GM06990 (cell line): Measurements from ENCODE around the gene CUBN.

Experiments
- DNase-seq: peaks from one replicate; pipeline ENCODE4 v3.0.0-alpha.2; 2011; ENCODE audit not compliant: insufficient read length; ENCODE audit errors: extremely low read depth
- H3K27me3 ChIP-seq: replicated peaks from 2 replicates; pipeline ENCODE4 v1.6.0; 2011; ENCODE audit warnings: low read length; ENCODE audit not compliant: control insufficient read depth, insufficient read depth
- H3K36me3 ChIP-seq: 2 replicates; pipeline ENCODE4 v1.5.1; 2011; ENCODE audit warnings: low read length; ENCODE audit not compliant: control insufficient read depth, insufficient read depth
- H3K4me3 ChIP-seq: replicated peaks from 2 replicates; pipeline ENCODE4 v1.5.1; 2011; ENCODE audit warnings: low read depth, mild to moderate bottlenecking, control low read depth, low read length
- CTCF ChIP-seq: IDR thresholded peaks from 2 replicates; pipeline ENCODE4 v1.5.1; 2011; ENCODE audit warnings: low read length, control low read depth, mild to moderate bottlenecking, inconsistent platforms; ENCODE audit not compliant: insufficient read depth, poor library complexity, severe bottlenecking

CUBN gene

GRCh38 chr10:17092986-17093803, 36.4 kb downstream of the CUBN start:
- no peak for TF ChIP-seq CTCF
- DNase-seq = no peak
- no peak overlapping the region for H3K4me3 ChIP-seq
- H3K27me3 ChIP-seq = no peaks in the 10 kb centered on the region
- no peaks in the 10 kb centered on the region for H3K36me3 ChIP-seq

- Histone ChIP-seq H3K4me3 (no peak overlapping the region), H3K36me3 (no peaks in the 10 kb centered on the region), H3K27me3 (no peaks in the 10 kb centered on the region)
- DNase-seq = no peak
- no peak for TF ChIP-seq CTCF
These were observed 37.2 kb downstream of the CUBN start for GRCh38 chr10:17092216-17092944.

GRCh38 chr10:17088118-17088806, 41.3 kb downstream of the CUBN start:
- no peaks in the 10 kb centered on the region for H3K36me3 ChIP-seq
- H3K4me3 ChIP-seq = no peak overlapping the region
- no peak for TF ChIP-seq CTCF
- DNase-seq = no peak
- H3K27me3 ChIP-seq = no peaks in the 10 kb centered on the region; the same call in 1 of the 2 replicates

GRCh38 chr10:17086865-17087367, 42.7 kb downstream of the CUBN start:
- no peak overlapping the region for H3K4me3 ChIP-seq
- TF ChIP-seq CTCF = no peak
- H3K27me3 ChIP-seq = no peaks in the 10 kb centered on the region; the same call in 1 of the 2 replicates
- no peaks in the 10 kb centered on the region for H3K36me3 ChIP-seq
- no peak for DNase-seq

GRCh38 chr10:17085011-17085725, 44.4 kb downstream of the CUBN start:
- no peaks in the 10 kb centered on the region; the same call in 1 of the 2 replicates for H3K27me3 ChIP-seq
- H3K4me3 ChIP-seq = no peak overlapping the region
- DNase-seq = no peak
- TF ChIP-seq CTCF = no peak
- H3K36me3 ChIP-seq = no peaks in the 10 kb centered on the region
